ENCODE results near the gene DIO3.

DNA sequence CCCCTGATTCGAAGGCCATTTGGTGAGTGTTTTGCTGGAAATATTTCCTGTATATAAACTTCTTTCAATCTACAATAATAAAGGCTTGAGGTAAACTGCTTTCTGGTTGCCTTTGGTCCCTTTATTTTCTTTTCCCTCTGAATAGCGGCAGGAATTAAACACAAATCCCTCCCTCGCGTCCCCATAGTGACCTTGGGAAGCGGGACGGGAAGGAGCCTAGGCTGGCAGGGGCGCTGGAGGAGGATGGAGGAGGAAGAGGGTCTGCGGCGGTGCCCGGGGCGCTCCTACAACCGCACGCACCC is 2.0 kb downstream of the DIO3 start:
- TF ChIP-seq SP1 (IDR thresholded peaks at IDR 0.05) (no peak), SP1 (CRISPR knock-in tag; IDR thresholded peaks at IDR 0.05) (no peak)
- TF ChIP-seq, protein P1, sequence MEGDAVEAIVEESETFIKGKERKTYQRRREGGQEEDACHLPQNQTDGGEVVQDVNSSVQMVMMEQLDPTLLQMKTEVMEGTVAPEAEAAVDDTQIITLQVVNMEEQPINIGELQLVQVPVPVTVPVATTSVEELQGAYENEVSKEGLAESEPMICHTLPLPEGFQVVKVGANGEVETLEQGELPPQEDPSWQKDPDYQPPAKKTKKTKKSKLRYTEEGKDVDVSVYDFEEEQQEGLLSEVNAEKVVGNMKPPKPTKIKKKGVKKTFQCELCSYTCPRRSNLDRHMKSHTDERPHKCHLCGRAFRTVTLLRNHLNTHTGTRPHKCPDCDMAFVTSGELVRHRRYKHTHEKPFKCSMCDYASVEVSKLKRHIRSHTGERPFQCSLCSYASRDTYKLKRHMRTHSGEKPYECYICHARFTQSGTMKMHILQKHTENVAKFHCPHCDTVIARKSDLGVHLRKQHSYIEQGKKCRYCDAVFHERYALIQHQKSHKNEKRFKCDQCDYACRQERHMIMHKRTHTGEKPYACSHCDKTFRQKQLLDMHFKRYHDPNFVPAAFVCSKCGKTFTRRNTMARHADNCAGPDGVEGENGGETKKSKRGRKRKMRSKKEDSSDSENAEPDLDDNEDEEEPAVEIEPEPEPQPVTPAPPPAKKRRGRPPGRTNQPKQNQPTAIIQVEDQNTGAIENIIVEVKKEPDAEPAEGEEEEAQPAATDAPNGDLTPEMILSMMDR (CRISPR knock-in tag; IDR thresholded peaks at IDR 0.05), result no peak
